PFSK-1 (cell line): Measurements from ENCODE around the gene DCAF17.

Experiments used
- POLR2AphosphoS5 ChIP-seq: IDR thresholded peaks from 2 replicates; pipeline ENCODE4 v1.6.1; 2012; ENCODE audit warnings: low read depth, mild to moderate bottlenecking, control low read depth, low read length, moderate library complexity
- TAF1 ChIP-seq: IDR thresholded peaks from 2 replicates; pipeline ENCODE4 v1.6.1; 2012; ENCODE audit warnings: low read length, control low read depth, borderline replicate concordance; ENCODE audit not compliant: insufficient read depth

GRCh38 chr2:171482877-171483276, 48.9 kb downstream of the DCAF17 start:
- no peak for TF ChIP-seq POLR2AphosphoS5
- no peak for TF ChIP-seq TAF1
